Body of pancreas (tissue), 4 donors: Measurements from ENCODE around the gene IDI1.

ENCODE experiments used
- CTCF ChIP-seq, 7 experiments: fragments of 450-650 bp in 4 of 7; fragments of 200-600 bp in 3 of 7; sonication (generic) in 3 of 7; IDR thresholded peaks; one replicate each; pipeline ENCODE4 v1.5.1; 2016 to 2019; ENCODE audit warnings: antibody characterized with exemption in 7 of 7
- POLR2A ChIP-seq, 3 donors: fragments of 450-650 bp; IDR thresholded peaks; one replicate each; pipeline ENCODE4 v1.6.1; 2016; ENCODE audit warnings: antibody characterized with exemption in 3 of 3, mild to moderate bottlenecking in 2 of 3

GRCh38 chr10:1019362-1019761 is 29.6 kb downstream of the IDI1 start:
- TF ChIP-seq CTCF (IDR thresholded peaks at IDR 0.05) (no peak), POLR2A (IDR thresholded peaks at IDR 0.05) (no peak)
